Transverse colon (tissue), 4 donors: ENCODE measurements around the gene HIVEP3. TPM values are rescaled to one million over a fixed set of nuclear protein-coding genes. Genes with fewer than 3 reads are reported as not detected.

ENCODE experiments used
- DNase-seq: peaks from one replicate; pipeline ENCODE4 v3.0.0-alpha.2; 2019
- H3K27ac ChIP-seq, 4 donors: fragments of 200-600 bp; sonication (generic); 2 replicates each; pipeline ENCODE4 v1.5.1; 2016 to 2018; ENCODE audit warnings: inconsistent platforms in 4 of 4
- H3K27me3 ChIP-seq: fragments of 200-600 bp; sonication (generic); 2 replicates; pipeline ENCODE4 v1.5.1; 2017; ENCODE audit warnings: inconsistent platforms
- H3K36me3 ChIP-seq, 4 donors: fragments of 200-600 bp; sonication (generic); 2 replicates each; pipeline ENCODE4 v1.5.1; 2017 to 2019; ENCODE audit warnings: inconsistent platforms in 4 of 4
- H3K4me1 ChIP-seq, 4 donors: fragments of 200-600 bp; sonication (generic); 2 replicates each; pipeline ENCODE4 v1.5.1; 2017 to 2020; ENCODE audit warnings: inconsistent platforms in 4 of 4
- H3K4me3 ChIP-seq, 4 donors: fragments of 200-600 bp; sonication (generic); 1 replicate in 1 of 4; 2 replicates in 3 of 4; pipeline versions ENCODE4 v1.5.1 to v1.6.1; 2017 to 2019; ENCODE audit warnings: inconsistent platforms in 4 of 4
- H3K9me3 ChIP-seq, 2 donors: fragments of 200-600 bp; sonication (generic); 2 replicates each; pipeline ENCODE4 v1.5.1; 2017 to 2019; ENCODE audit warnings: inconsistent platforms in 2 of 2
- EP300 ChIP-seq: sonication (generic); formaldehyde crosslinking; IDR thresholded peaks from one replicate; pipeline ENCODE4 v1.6.1; 2017; ENCODE audit warnings: antibody characterized with exemption, low read depth
- POLR2A ChIP-seq: fragments of 450-650 bp; IDR thresholded peaks from one replicate; pipeline ENCODE4 v1.6.1; 2016; ENCODE audit warnings: antibody characterized with exemption, mild to moderate bottlenecking, moderate library complexity
- POLR2AphosphoS5 ChIP-seq, 3 donors: sonication (generic); formaldehyde crosslinking; IDR thresholded peaks; one replicate each; pipeline ENCODE4 v1.6.1; 2016; ENCODE audit warnings: antibody characterized with exemption in 3 of 3
- WGBS, 2 donors: methylation state at CpG; one replicate each; pipeline ENCODE4 v1.1.5; 2018; ENCODE audit warnings: low coverage in 1 of 2; 5-methylcytosine and 5-hydroxymethylcytosine counted together
- in situ Hi-C, 4 donors: fragments of 200-750 bp; cut with MboI; loops; one replicate each; pipeline versions ENCODE4 v1.15.0 to v1.15.1; 2017; ENCODE audit warnings: low sequenced_read_pairs in 3 of 4, low pct_ligation_motif_present in 1 of 4, low pct_unique_long_range_greater_than_20kb in 1 of 4
- intact Hi-C: fragments of 100-400 bp; cut with DNase I; formaldehyde crosslinking; loops from one replicate; pipeline ENCODE4 v1.15.1; 2023; ENCODE audit warnings: low total_unique reads
- total RNA-seq, 4 donors: library from RNA; depleted of rRNA; stranded (reverse); fragments of >200 nt; gene quantifications; one replicate each; pipeline ENCODE4 v1.1.0, GENCODE V29; 2016
- TF ChIP-seq, protein P1 (sequence below), 5 experiments: fragments of 200-600 bp in 3 of 5; fragments of 450-650 bp in 2 of 5; sonication (generic) in 3 of 5; IDR thresholded peaks; 1 replicate in 2 of 5; 2 replicates in 3 of 5; pipeline ENCODE4 v1.5.1; 2016 to 2017; ENCODE audit warnings: antibody characterized with exemption in 5 of 5, inconsistent platforms in 3 of 5, mild to moderate bottlenecking in 2 of 5, moderate library complexity in 1 of 5

The HIVEP3 gene
- total RNA-seq, 4 donors from 2014 or later = 3.7 to 15.0 (median 5.2) TPM

DNA sequence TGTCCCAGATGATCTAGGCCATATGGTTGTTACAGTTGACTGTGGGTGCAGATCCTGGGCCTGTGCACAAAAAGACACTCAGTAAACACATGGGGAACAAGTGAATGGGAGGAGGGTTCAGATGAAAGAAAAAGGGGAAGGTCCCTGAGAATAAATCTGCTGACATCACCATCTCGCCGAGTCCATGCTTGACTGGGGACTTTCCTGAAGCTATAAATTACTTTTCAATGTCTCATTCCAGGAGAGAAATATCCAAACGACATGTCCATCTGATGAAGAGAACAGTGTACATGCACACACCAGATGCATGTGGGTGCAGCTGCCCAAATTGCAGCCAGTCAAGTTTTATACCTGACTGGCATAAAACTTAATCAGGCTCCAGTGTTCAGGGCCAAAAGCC, 109.0 kb downstream of the HIVEP3 start:
- Histone ChIP-seq H3K9me3 (no peaks in the 10 kb centered on the region), H3K27ac (no peak overlapping the region), H3K27me3 (no peaks in the 10 kb centered on the region), H3K4me3 (no peak overlapping the region), H3K4me1 (peaks cover 0 to 7% (median 0%) of the 10 kb centered on the region in 4 donors), H3K36me3 (no peaks in the 10 kb centered on the region)
- DNase-seq = no peak
- TF ChIP-seq, protein P1, sequence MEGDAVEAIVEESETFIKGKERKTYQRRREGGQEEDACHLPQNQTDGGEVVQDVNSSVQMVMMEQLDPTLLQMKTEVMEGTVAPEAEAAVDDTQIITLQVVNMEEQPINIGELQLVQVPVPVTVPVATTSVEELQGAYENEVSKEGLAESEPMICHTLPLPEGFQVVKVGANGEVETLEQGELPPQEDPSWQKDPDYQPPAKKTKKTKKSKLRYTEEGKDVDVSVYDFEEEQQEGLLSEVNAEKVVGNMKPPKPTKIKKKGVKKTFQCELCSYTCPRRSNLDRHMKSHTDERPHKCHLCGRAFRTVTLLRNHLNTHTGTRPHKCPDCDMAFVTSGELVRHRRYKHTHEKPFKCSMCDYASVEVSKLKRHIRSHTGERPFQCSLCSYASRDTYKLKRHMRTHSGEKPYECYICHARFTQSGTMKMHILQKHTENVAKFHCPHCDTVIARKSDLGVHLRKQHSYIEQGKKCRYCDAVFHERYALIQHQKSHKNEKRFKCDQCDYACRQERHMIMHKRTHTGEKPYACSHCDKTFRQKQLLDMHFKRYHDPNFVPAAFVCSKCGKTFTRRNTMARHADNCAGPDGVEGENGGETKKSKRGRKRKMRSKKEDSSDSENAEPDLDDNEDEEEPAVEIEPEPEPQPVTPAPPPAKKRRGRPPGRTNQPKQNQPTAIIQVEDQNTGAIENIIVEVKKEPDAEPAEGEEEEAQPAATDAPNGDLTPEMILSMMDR (IDR thresholded peaks at IDR 0.05) = no peak
- in situ Hi-C loops (no loop called here), intact Hi-C loops (no loop called here)
- 40 to 44% methylated on average over 3 of the region's 3 CpGs for WGBS, 2 donors

GRCh38 chr1:41807390-41807789, 111.3 kb downstream of the HIVEP3 start:
- Histone ChIP-seq H3K9me3 (no peaks in the 10 kb centered on the region), H3K27ac (no peak overlapping the region), H3K27me3 (no peaks in the 10 kb centered on the region), H3K4me1 (peaks cover 0 to 15% (median 0%) of the 10 kb centered on the region in 4 donors), H3K4me3 (no peak overlapping the region), H3K36me3 (no peaks in the 10 kb centered on the region)
- intact Hi-C loops (no loop called here), in situ Hi-C loops (no loop called here)
- WGBS, 2 donors = 81 to 84% methylated on average over 6 of the region's 6 CpGs
- TF ChIP-seq EP300 (no peak), POLR2A (no peak), POLR2AphosphoS5 (IDR thresholded peaks at IDR 0.05) (no peak)
- TF ChIP-seq, protein P1 (IDR thresholded peaks at IDR 0.05) = no peak
- no peak for DNase-seq

- Histone ChIP-seq H3K9me3 (no peaks in the 10 kb centered on the region), H3K4me1 (peaks cover 0 to 8% (median 0%) of the 10 kb centered on the region in 4 donors), H3K36me3 (no peaks in the 10 kb centered on the region), H3K27ac (no peak overlapping the region), H3K4me3 (no peak overlapping the region), H3K27me3 (no peaks in the 10 kb centered on the region)
- WGBS, 2 donors = 72% methylated on average over 17 of the region's 17 CpGs; no CpG with 5 or more reads in 1 of the 2 donors
- intact Hi-C loops = no loop called here
- TF ChIP-seq EP300 (no peak), POLR2AphosphoS5 (IDR thresholded peaks at IDR 0.05) (no peak), POLR2A (no peak)
- TF ChIP-seq, protein P1 (IDR thresholded peaks at IDR 0.05) = no peak
- DNase-seq = no peak
- in situ Hi-C loops = no loop called here
Measured at GRCh38 chr1:41806472-41807155, 112.1 kb downstream of the HIVEP3 start.

DNA sequence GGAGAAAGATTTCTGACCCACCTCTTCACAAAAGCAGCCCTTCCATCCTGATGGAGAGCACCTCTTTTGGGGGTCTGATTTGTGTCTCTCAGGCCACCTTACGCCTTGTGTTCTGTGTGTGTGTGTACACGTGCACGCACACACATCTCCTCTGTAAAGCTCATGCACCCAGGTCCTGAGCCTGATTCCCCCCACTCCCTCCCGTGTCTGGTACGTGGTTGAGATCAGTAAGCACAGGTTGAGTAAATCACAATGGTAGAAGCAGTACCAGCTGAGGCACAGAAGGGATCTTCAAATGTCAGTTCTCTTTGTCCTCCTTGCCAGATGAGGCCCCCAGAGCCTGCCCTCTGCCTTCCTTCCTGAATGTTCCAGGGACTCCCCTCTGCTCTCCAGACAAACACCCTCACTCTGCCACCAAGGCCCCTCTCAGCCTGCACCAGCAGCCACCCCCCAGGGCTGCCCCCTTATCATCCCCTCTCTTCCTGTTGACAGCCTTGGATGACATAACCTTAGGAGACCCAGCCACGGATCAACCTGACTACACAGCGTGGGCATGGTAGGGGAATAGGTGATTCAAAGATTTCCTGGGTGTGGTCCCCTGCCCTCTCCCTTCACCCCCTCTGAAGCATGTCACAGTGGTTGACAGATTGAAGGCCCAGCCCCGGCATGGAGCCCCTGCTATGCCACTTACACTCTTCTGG, 112.8 kb downstream of the HIVEP3 start:
- no peaks in the 10 kb centered on the region for H3K36me3 ChIP-seq
- H3K4me1 ChIP-seq = peaks cover 0 to 8% (median 0%) of the 10 kb centered on the region in 4 donors
- 86% methylated on average over 8 of the region's 8 CpGs; no CpG with 5 or more reads in 1 of the 2 donors for WGBS, 2 donors
- in situ Hi-C loops (no loop called here), intact Hi-C loops (no loop called here)
- no peak overlapping the region for H3K27ac ChIP-seq
- no peaks in the 10 kb centered on the region for H3K9me3 ChIP-seq
- H3K4me3 ChIP-seq = no peak overlapping the region
- DNase-seq = no peak
- H3K27me3 ChIP-seq = no peaks in the 10 kb centered on the region
- TF ChIP-seq POLR2A (no peak), POLR2AphosphoS5 (IDR thresholded peaks at IDR 0.05) (no peak), EP300 (no peak)
- TF ChIP-seq, protein P1 (IDR thresholded peaks at IDR 0.05) = no peak
